Articular chondrocyte of knee joint (primary cell): ENCODE results near the gene ZNF177. TPM values are rescaled to one million over a fixed set of nuclear protein-coding genes. Genes with fewer than 3 reads are reported as not detected.

Source experiments
- total RNA-seq: library from RNA; depleted of rRNA; stranded (reverse); fragments of >200 nt; gene quantifications from 2 replicates; pipeline ENCODE4 v1.2.3, GENCODE V29; 2012

ZNF177 gene
- 1.0 and 2.4 TPM in 2 replicates for total RNA-seq

GRCh38 chr19:9362905-9363304 is at the start of gene ZNF177:
TSS of gene ZNF177 (plus strand) at chr19:9363013. CDS start at chr19:9378312, 15,299 bp downstream.

GRCh38 chr19:9323919-9324583 is 38.8 kb upstream of the ZNF177 start, which contains the start of gene ZNF559:
TSS of gene ZNF559 (plus strand) at chr19:9324179. CDS start at chr19:9338550, 14,371 bp downstream.

Other genes starting within 250 kb of the ZNF177 start
- not detected in 2 replicates for gene OR7G1, start 247.2 kb upstream of the ZNF177 start, total RNA-seq
- gene OR7G3, start 236.1 kb upstream of the ZNF177 start, total RNA-seq: not detected in 2 replicates
- gene ZNF317, start 222.6 kb upstream of the ZNF177 start, total RNA-seq: 17.9 and 19.2 TPM in 2 replicates
- not detected in 2 replicates for gene OR7D2, start 184.0 kb upstream of the ZNF177 start, total RNA-seq
- gene OR7D4, start 143.4 kb upstream of the ZNF177 start, total RNA-seq: under 0.01 TPM in 1 of 2 replicates, not detected in the other
- gene OR7E24, start 112.1 kb upstream of the ZNF177 start, total RNA-seq: not detected in 2 replicates
- gene ZNF699, start 53.2 kb upstream of the ZNF177 start, total RNA-seq: 12.4 and 32.2 TPM in 2 replicates
- gene ZNF559, start 38.8 kb upstream of the ZNF177 start, total RNA-seq: 13.6 and 17.5 TPM in 2 replicates
- 11.6 and 15.3 TPM in 2 replicates for gene ZNF266, start 72.6 kb downstream of the ZNF177 start, total RNA-seq
- 0.39 and 1.4 TPM in 2 replicates for gene ZNF560, start 135.6 kb downstream of the ZNF177 start, total RNA-seq
- 27.0 and 41.4 TPM in 2 replicates for gene ZNF426, start 175.6 kb downstream of the ZNF177 start, total RNA-seq
- gene ZNF121, start 221.5 kb downstream of the ZNF177 start, total RNA-seq: 42.5 and 46.3 TPM in 2 replicates